Erythroblast (primary cell): ENCODE data around the gene FILIP1.

ENCODE experiments used
- GATA1 ChIP-seq: IDR thresholded peaks from 2 replicates; pipeline ENCODE4 v1.6.1; 2011; ENCODE audit warnings: low read depth, mild to moderate bottlenecking, control low read depth, low read length, moderate library complexity
- POLR2A ChIP-seq: IDR thresholded peaks from 2 replicates; pipeline ENCODE4 v1.6.1; 2011; ENCODE audit warnings: mild to moderate bottlenecking, low read length

GRCh38 chr6:75368151-75368779 lies 125.3 kb downstream of the FILIP1 start:
- TF ChIP-seq POLR2A, result no peak
- TF ChIP-seq GATA1, result no peak
